Measurements from ENCODE around the gene PSMB2.

- TF ChIP-seq, protein P1, sequence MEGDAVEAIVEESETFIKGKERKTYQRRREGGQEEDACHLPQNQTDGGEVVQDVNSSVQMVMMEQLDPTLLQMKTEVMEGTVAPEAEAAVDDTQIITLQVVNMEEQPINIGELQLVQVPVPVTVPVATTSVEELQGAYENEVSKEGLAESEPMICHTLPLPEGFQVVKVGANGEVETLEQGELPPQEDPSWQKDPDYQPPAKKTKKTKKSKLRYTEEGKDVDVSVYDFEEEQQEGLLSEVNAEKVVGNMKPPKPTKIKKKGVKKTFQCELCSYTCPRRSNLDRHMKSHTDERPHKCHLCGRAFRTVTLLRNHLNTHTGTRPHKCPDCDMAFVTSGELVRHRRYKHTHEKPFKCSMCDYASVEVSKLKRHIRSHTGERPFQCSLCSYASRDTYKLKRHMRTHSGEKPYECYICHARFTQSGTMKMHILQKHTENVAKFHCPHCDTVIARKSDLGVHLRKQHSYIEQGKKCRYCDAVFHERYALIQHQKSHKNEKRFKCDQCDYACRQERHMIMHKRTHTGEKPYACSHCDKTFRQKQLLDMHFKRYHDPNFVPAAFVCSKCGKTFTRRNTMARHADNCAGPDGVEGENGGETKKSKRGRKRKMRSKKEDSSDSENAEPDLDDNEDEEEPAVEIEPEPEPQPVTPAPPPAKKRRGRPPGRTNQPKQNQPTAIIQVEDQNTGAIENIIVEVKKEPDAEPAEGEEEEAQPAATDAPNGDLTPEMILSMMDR (IDR thresholded peaks at IDR 0.05; ENCODE audit: low read length): no peak
- no peak for TF ChIP-seq EZH2 (IDR thresholded peaks at IDR 0.05; ENCODE audit: borderline replicate concordance, low read length)
These were observed 16.5 kb upstream of the PSMB2 start for GRCh38 chr1:35657851-35658250.

Data from OCI-LY1 (cell line).